NB4 (cell line): ENCODE measurements around the gene SRGAP3.

Experiments used
- CTCF ChIP-seq: IDR thresholded peaks from one replicate; pipeline ENCODE4 v1.5.1; 2012; ENCODE audit warnings: low read depth, low read length
- POLR2A ChIP-seq: IDR thresholded peaks from 2 replicates; pipeline ENCODE4 v1.6.1; 2011; ENCODE audit warnings: mild to moderate bottlenecking; ENCODE audit not compliant: insufficient read length; ENCODE audit errors: extremely low read depth
- TF ChIP-seq, protein P1 (sequence below): IDR thresholded peaks from 2 replicates; pipeline ENCODE4 v1.6.1; 2011; ENCODE audit warnings: low read depth, low read length

- TF ChIP-seq CTCF = no peak
- TF ChIP-seq POLR2A = no peak
- TF ChIP-seq, protein P1, sequence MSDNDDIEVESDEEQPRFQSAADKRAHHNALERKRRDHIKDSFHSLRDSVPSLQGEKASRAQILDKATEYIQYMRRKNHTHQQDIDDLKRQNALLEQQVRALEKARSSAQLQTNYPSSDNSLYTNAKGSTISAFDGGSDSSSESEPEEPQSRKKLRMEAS = no peak
These were observed 57.0 kb downstream of the SRGAP3 start for GRCh38 chr3:9192248-9193025.
